HG02840 (cell line): ENCODE results near the gene HSD17B12.
"Not testable (repeated sequence)": the region's sequence is repeated elsewhere in the genome, so short reads cannot be mapped to it uniquely, and the experiment has no call there.

Experiments
- ATAC-seq: cut with Tn5 transposase; IDR thresholded peaks from one replicate; pipeline ENCODE4 v1.9.1; 2021; ENCODE audit warnings: mild to moderate bottlenecking, moderate library complexity, moderate number of reproducible peaks; ENCODE audit not compliant: unreplicated experiment, low FRiP score

HSD17B12 gene

DNA sequence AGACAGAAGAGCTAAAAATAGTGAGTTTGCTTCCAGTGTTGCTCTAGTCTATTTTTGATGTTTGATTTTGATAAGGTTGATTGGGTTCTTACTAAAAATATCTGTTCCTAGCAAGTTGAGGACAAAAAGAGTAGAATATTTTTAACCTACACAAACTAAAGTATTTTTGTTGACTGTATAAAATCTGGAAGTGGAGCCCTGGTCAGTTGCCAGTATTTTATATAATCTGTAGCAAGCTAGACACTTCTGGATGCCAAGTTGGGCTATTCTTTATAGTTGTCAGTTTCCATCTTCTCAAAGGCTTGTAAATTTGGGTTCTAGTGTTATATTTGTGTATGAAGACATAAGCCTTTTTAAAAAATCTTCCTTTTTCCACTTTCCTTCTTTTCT lies 56.7 kb downstream of the HSD17B12 start:
- ATAC-seq = no peak

- no peak for ATAC-seq
Observed at GRCh38 chr11:43738600-43739409, 58.3 kb downstream of the HSD17B12 start.

DNA sequence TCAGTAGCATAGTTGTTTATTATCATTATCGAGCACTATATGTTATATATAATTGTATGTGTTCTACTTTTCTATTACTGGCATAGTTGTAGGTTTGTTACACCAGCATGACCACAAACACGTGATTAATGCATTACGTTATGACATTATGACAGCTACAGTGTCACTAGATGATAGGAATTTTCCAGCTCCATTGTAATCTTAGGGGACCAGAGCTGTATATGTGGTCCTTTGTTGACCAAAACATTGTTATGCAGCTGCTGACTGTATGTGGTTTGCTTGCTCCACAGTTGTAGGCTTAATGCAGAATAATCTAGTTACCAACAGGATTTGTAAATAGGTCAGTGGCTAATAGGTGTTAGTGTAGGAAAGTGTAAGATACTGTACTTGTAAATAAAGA lies 66.1 kb downstream of the HSD17B12 start:
- no peak for ATAC-seq

- ATAC-seq = no peak
Observed at GRCh38 chr11:43747130-43747802, 66.7 kb downstream of the HSD17B12 start.

DNA sequence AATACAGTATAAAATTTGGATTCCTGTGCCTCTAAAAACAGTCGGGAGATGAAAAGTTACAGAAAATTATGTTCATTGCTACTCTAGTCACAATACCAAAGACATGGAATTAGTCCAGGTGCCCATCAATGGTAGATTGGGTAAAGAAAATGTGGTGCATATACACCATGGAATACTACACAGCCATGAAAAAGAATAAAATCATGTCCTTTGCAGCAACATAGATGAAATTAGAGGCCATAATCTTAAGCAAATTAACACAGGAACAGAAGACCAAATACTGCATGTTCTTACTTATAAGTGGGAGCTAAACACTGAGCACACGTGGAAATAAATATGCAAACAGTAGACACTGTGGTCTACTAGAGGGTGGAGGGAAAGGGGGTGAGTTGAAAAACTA lies 67.6 kb downstream of the HSD17B12 start:
- no peak for ATAC-seq

GRCh38 chr11:43751726-43752125 lies 71.2 kb downstream of the HSD17B12 start:
- ATAC-seq = no peak

DNA sequence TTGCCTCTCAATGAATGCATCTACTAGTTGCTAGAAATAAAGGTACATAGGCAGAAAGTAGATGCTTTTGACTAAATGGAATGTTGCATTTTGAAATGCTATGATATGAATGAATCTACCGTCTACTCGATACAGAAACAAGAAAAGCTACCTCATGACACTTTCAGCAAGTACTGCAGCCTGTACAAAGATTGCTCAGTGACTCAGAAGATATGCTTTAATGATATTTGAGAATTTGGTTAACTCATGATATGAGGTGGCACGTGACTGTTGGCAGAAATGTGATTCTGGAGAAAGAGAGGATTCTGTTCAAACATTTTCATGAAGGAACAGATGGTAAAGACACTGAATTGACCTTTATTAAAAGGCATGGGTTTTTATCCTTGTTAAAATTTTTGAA lies 76.0 kb downstream of the HSD17B12 start:
- no peak for ATAC-seq

DNA sequence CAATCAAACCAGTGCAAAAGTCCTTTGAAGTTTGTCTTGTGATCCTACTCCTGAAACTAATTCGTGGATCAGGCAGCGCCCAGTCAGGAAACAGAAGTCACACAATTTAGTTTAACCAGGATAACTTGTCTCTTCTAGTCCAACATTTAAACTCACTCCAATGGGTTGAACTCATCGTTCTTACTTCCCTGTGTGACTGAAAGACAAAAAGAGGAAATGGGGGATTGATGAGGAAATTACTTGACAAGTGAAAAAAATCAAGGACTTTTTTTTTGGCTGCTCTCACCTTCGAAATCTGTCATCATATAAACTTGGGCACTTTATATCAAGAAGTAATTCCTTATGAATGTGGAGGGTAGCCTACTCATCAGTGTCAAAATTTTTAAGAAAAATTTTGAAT lies 78.4 kb downstream of the HSD17B12 start:
- ATAC-seq = no peak

GRCh38 chr11:43760902-43761301 lies 80.4 kb downstream of the HSD17B12 start:
- ATAC-seq = no peak

GRCh38 chr11:43765194-43765593 lies 84.7 kb downstream of the HSD17B12 start:
- no peak for ATAC-seq

GRCh38 chr11:43768654-43769053 lies 88.1 kb downstream of the HSD17B12 start:
- not testable (repeated sequence) for ATAC-seq

DNA sequence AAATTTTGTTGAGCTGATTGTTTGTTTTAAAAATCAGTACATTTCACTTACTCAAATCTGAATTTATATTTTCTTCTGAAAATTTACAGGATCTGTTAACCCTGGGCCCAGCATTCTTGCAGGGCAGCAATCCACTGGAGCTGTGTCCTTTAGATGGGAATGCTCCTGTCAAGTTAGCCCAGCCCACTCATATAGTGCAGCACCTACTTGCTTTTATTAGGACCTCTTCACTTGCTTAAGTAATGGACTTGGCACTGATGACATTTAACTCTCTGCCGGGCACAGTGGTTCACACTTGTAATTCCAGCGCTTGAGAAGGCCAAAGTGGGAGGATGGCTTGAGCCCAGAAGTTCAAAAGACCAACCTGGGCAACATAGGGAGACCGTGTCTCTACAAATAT lies 89.6 kb downstream of the HSD17B12 start:
- ATAC-seq = no peak

DNA sequence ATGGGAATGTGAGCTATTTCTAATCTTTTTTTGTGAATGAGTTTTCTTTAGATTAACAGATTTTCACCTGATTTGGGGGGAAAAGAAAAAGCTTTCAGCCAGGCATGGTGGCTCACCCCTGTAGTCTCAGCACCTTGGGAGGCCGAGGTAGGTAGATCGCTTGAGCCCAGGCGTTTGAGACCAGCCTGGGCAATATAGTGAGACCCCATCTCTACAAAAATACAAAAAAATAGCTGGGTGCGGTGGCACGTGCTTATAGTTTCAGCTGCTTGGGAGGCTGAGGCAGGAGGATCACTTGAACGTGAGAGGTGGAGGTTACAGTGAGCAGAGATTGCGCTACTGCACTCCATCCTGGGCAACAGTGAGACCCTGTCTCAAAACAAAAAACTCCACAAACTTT lies 92.2 kb downstream of the HSD17B12 start:
- ATAC-seq = no peak

DNA sequence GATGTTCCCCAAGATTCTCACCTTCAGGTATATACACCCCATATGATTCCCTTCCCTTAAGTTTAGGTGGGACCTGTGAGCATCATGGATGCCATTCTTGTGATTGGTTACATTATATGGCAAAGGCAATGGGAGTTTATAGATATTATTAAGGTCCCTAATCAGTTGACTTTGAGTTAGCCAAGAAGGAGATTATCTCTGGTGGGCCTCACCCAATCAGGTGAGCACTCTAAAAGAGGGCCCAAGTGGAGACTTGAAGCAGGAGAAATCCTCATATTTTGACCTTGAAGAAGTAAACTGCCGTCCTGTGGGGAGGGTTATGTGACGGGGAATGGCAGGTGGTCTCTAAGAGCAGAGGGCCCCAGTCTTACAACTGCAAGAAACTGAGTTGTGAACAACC lies 94.2 kb downstream of the HSD17B12 start:
- ATAC-seq = no peak

- ATAC-seq = no peak
Observed at GRCh38 chr11:43779306-43779705, 98.8 kb downstream of the HSD17B12 start.

DNA sequence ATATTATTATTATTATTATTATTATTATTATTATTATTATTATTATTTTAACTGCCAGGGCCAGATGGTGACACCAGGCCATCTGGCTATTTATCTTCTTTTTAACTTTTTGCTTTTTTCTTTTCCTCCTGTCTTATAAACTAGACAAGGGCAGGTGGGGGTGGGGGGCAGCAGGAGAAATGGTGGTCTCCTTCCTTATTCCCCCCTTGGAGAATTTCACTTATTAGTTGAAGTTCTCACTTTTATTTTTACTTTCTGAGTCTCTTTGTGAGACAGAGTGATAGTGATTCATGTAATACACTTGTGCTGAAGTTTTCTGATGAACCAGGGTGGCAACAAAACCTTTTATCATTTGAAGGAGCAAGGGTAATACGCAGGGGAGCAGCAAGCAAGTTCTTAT lies 103.8 kb downstream of the HSD17B12 start:
- no peak for ATAC-seq

GRCh38 chr11:43784866-43785265 lies 104.3 kb downstream of the HSD17B12 start:
- no peak for ATAC-seq

GRCh38 chr11:43785318-43785717 lies 104.8 kb downstream of the HSD17B12 start:
- ATAC-seq = no peak

- no peak for ATAC-seq
Observed at GRCh38 chr11:43786016-43786415, 105.5 kb downstream of the HSD17B12 start.

DNA sequence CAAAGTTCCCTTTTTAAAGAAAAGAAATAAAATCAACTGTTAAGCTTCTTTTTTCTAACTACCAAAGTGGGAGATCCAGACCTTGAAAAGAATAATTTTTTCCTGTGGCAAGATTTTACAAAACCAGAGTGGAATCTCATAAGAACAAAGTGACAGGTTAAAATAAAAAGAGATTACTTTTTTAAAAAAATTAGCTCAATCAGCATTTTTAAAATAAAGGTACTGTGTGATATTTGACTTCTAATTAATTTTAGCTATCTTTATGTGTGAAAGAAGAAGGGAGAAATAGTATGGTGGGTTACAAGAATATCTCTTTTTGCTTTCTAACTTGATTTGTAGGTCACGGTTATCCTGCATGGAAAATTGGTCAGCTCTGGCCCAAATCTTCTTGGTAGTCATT lies 107.3 kb downstream of the HSD17B12 start:
- no peak for ATAC-seq

- ATAC-seq = no peak
Observed at GRCh38 chr11:43788421-43788820, 107.9 kb downstream of the HSD17B12 start.
